GM12892 (cell line): ENCODE measurements around the gene FBXL5.

Experiments used
- POLR2A ChIP-seq: IDR thresholded peaks from 2 replicates; pipeline ENCODE4 v1.6.1; 2011; ENCODE audit warnings: low read depth, low read length, control low read depth
- POLR2AphosphoS5 ChIP-seq: IDR thresholded peaks from 2 replicates; pipeline ENCODE4 v1.6.1; 2011; ENCODE audit warnings: low read depth, low read length, control low read depth

DNA sequence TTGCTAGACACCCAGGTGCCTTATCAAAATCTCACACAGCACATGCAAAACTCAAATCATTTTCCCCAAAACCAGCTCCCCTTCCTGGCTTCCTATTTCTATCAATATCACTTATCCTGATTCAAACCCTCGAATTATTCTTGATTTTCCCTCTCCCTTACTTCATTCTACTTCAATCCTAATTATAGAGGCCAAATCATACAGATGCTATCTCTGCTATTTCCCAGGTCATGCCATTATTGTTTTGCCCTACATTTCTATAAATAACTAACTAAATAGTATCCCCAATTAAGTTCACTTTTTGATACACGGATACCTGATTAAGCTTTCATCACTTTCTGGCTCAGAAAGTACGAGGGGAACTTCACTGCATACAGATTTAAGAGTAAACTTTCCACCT lies 62.4 kb downstream of the FBXL5 start:
- no peak for TF ChIP-seq POLR2AphosphoS5
- no peak for TF ChIP-seq POLR2A
